ENCODE measurements around the gene SLC9A3.
A peak's percentile ranks its signal among the peaks of the same experiment; 100 is the strongest.

DNA sequence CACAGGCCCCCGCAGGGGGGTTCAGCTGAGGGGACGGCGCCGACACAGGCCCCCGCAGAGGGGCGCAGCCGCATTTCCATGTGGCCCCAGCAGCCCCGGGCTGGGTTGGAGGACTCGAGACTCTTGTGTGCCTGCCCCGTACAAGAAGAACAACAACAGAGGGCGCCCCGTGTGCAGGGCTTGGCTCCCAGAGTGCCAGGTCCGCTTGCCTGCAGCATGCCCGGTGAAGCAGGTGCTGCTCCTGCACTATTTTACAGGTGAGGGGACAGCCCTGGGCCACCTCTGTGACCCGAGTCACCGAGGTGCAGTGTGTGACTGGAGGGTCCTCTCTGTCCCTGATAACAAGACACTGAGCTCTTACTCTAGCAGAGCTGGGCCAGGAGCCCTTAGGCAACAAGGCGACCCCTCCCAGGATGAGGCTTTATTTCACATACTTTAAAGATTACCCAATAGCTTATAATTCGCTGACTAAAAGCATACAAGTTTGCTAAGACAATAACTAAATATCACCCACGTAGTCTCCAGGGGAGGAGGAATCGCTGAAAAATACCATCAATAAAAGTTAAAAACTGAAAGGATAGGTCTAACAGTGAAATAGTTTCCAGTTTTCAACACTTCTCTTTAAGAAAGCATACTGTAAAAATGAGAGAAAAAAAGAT, 41.7 kb upstream of the SLC9A3 start:
- TF ChIP-seq, protein P1, sequence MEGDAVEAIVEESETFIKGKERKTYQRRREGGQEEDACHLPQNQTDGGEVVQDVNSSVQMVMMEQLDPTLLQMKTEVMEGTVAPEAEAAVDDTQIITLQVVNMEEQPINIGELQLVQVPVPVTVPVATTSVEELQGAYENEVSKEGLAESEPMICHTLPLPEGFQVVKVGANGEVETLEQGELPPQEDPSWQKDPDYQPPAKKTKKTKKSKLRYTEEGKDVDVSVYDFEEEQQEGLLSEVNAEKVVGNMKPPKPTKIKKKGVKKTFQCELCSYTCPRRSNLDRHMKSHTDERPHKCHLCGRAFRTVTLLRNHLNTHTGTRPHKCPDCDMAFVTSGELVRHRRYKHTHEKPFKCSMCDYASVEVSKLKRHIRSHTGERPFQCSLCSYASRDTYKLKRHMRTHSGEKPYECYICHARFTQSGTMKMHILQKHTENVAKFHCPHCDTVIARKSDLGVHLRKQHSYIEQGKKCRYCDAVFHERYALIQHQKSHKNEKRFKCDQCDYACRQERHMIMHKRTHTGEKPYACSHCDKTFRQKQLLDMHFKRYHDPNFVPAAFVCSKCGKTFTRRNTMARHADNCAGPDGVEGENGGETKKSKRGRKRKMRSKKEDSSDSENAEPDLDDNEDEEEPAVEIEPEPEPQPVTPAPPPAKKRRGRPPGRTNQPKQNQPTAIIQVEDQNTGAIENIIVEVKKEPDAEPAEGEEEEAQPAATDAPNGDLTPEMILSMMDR (conservative IDR thresholded peaks at IDR 0.05 in 1 of 2, IDR thresholded peaks at IDR 0.05 in 1 of 2; ENCODE audit: extremely low read depth in 1 of 2, insufficient read depth in 1 of 2, low read depth in 1 of 2, low read length in 2 of 2), result peak in 1 of 2 donors; percentile 27
- TF ChIP-seq EZH2 (IDR thresholded peaks at IDR 0.05; ENCODE audit: borderline replicate concordance, low read length), result peak; percentile 80

All from mammary epithelial cell (primary cell).